Ishikawa (cell line): ENCODE data around the gene ACBD3.

Experiments used
- EGR1 ChIP-seq: IDR thresholded peaks from 2 replicates; pipeline ENCODE4 v1.6.1; 2012
- EP300 ChIP-seq: IDR thresholded peaks from 2 replicates; pipeline ENCODE4 v1.6.1; 2012; ENCODE audit warnings: borderline replicate concordance
- FOXM1 ChIP-seq: IDR thresholded peaks from 2 replicates; pipeline ENCODE4 v1.6.1; 2012; ENCODE audit warnings: low read depth, borderline replicate concordance
- MAX ChIP-seq: IDR thresholded peaks from 2 replicates; pipeline ENCODE4 v1.6.1; 2012
- REST ChIP-seq: IDR thresholded peaks from 2 replicates; pipeline ENCODE4 v1.6.1; 2012; ENCODE audit warnings: low read depth, mild to moderate bottlenecking
- TAF1 ChIP-seq: IDR thresholded peaks from 2 replicates; pipeline ENCODE4 v1.6.1; 2012; ENCODE audit warnings: low read depth, mild to moderate bottlenecking
- TEAD4 ChIP-seq: IDR thresholded peaks from 2 replicates; pipeline ENCODE4 v1.6.1; 2012
- USF1 ChIP-seq: IDR thresholded peaks from 2 replicates; pipeline ENCODE4 v1.6.1; 2012
- YY1 ChIP-seq: IDR thresholded peaks from 2 replicates; pipeline ENCODE4 v1.6.1; 2012; ENCODE audit warnings: low read depth
- ZBTB7A ChIP-seq: IDR thresholded peaks from 2 replicates; pipeline ENCODE4 v1.6.1; 2012; ENCODE audit warnings: low read depth

- no peak for TF ChIP-seq TAF1
- TF ChIP-seq MAX, result no peak
- no peak for TF ChIP-seq REST
- TF ChIP-seq ZBTB7A, result no peak
- no peak for TF ChIP-seq FOXM1
- no peak for TF ChIP-seq EP300
- TF ChIP-seq USF1, result no peak
- TF ChIP-seq EGR1, result no peak
- TF ChIP-seq TEAD4, result no peak
- no peak for TF ChIP-seq YY1
These were observed 13.4 kb upstream of the ACBD3 start for GRCh38 chr1:226199971-226200370.
